SU-DHL-6 (cell line): ENCODE results near the gene SLC16A7.

ENCODE experiments used
- CTCF ChIP-seq: fragments of 200-600 bp; sonication (generic); IDR thresholded peaks from one replicate; pipeline ENCODE4 v1.5.1; 2017; ENCODE audit warnings: antibody characterized with exemption, mild to moderate bottlenecking, low read length, moderate library complexity; ENCODE audit not compliant: insufficient read depth, poor library complexity, severe bottlenecking
- EZH2phosphoT487 ChIP-seq: fragments of 200-600 bp; sonication (generic), shearing (Covaris generic); conservative IDR thresholded peaks from 2 replicates; pipeline ENCODE4 v1.6.1; 2018; ENCODE audit warnings: mild to moderate bottlenecking, antibody characterized with exemption, low read length, moderate library complexity, mixed read lengths

- TF ChIP-seq CTCF (no peak), EZH2phosphoT487 (no peak)
Measured at GRCh38 chr12:59719701-59720100, 123.9 kb downstream of the SLC16A7 start.
